ENCODE measurements around the gene ATP10B. TPM values are rescaled to one million over a fixed set of nuclear protein-coding genes. Genes with fewer than 3 reads are reported as not detected.

ATP10B gene
- total RNA-seq, 1 experiment from 2014 or later: not detected

DNA sequence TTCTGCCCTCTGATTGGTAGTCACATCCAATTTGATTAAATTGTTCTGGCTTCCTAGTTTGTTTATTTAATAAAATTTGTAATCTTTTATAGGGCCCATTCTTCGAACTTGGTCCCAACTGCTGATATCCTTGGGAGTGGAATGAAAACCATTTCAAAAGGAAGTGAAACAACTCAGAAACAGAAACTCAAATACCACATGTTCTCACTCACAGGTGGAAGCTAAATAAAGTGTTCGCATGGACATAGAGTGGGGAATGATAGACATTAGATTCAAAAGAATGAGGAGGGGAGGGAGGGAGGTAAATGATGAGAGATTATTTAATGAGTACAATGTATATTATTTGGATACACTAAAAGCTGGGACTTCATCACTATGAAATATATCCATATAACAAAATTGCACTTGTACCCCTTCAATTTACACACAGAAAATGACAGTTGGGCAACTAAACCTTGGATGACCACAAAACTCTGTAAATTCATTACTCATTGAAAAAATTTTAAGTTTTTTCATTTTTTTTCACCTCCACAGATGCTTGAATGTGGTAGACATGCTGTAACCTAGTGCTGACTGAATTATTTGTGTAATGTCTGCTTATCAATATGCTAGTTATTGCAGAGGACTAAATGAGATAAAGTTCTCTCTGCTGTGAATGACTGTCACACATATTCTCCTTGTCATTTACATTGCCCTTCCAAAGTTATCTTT, 16.0 kb downstream of the ATP10B start:
- H3K27me3 ChIP-seq (ENCODE audit: control insufficient read depth, insufficient read depth, low read length): no peaks in the 10 kb centered on the region
- intact Hi-C loops (cut with micrococcal nuclease; ENCODE audit: unreplicated experiment): no loop called here
- no peaks in the 10 kb centered on the region for H3K9me3 ChIP-seq (ENCODE audit: control insufficient read depth, insufficient read depth, low read depth, low read length)
- DNase-seq (ENCODE audit: low read depth, low spot score) (no peak), ATAC-seq (no peak)
- no peak overlapping the region for H3K4me3 ChIP-seq (ENCODE audit: low read depth in 2 of 2, low read length in 2 of 2)
- ChIA-PET CTCF (no interaction called here), POLR2A (no interaction called here)
- in situ Hi-C loops (cut with HindIII; ENCODE audit: low pct_unique_long_range_greater_than_20kb, low sequenced_read_pairs): no loop called here
- no peaks in the 10 kb centered on the region for H3K4me1 ChIP-seq (ENCODE audit: control insufficient read depth, insufficient read depth, low read length)
- BruUV-seq (replicated peaks): no TSS peak
- H3K36me3 ChIP-seq (ENCODE audit: control insufficient read depth, insufficient read depth, low read length): no peaks in the 10 kb centered on the region
- H3K27ac ChIP-seq (ENCODE audit: low read length): no peak overlapping the region
- TF ChIP-seq TCF7L2 (IDR thresholded peaks at IDR 0.05; ENCODE audit: low read depth, low read length): no peak
- TF ChIP-seq REST (IDR thresholded peaks at IDR 0.05; ENCODE audit: insufficient read depth in 1 of 2, low read depth in 2 of 2, low read length in 1 of 2): no peak
- no peak for TF ChIP-seq SIN3A (IDR thresholded peaks at IDR 0.05; ENCODE audit: borderline replicate concordance, insufficient read depth, low read depth, low read length)
- no peak for TF ChIP-seq CTCF (IDR thresholded peaks at IDR 0.05)
- no peak for TF ChIP-seq POLR2AphosphoS5 (IDR thresholded peaks at IDR 0.05; ENCODE audit: low read depth, low read length)

DNA sequence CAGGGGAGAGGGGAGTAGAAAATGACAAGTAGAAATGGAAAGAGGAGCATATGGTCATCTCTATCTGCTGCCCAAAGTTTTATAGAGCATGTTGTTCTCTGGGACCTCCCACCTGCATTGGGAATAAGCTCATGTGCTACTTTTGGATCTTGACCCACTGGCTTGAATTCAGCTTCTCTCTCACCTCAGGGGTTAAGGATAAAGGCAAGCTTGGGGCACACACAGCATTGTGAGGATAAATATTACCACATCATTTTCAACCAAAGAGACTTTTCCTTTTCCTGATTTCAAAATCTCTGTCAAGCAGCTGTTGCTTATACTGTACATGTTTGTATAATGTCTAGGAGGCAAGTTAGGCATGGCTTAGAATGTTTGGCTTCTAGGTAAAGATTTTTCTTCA, 16.6 kb downstream of the ATP10B start:
- ChIA-PET CTCF (no interaction called here), POLR2A (no interaction called here)
- Histone ChIP-seq H3K27ac (ENCODE audit: low read length) (no peak overlapping the region), H3K9me3 (ENCODE audit: control insufficient read depth, insufficient read depth, low read depth, low read length) (no peaks in the 10 kb centered on the region), H3K4me1 (ENCODE audit: control insufficient read depth, insufficient read depth, low read length) (no peaks in the 10 kb centered on the region), H3K36me3 (ENCODE audit: control insufficient read depth, insufficient read depth, low read length) (no peaks in the 10 kb centered on the region), H3K4me3 (ENCODE audit: low read depth in 2 of 2, low read length in 2 of 2) (no peak overlapping the region), H3K27me3 (ENCODE audit: control insufficient read depth, insufficient read depth, low read length) (no peaks in the 10 kb centered on the region)
- DNase-seq (ENCODE audit: low read depth, low spot score) (no peak), ATAC-seq (no peak)
- intact Hi-C loops (cut with micrococcal nuclease; ENCODE audit: unreplicated experiment) (no loop called here), in situ Hi-C loops (cut with HindIII; ENCODE audit: low pct_unique_long_range_greater_than_20kb, low sequenced_read_pairs) (no loop called here)
- BruUV-seq (replicated peaks): no TSS peak
- TF ChIP-seq REST (IDR thresholded peaks at IDR 0.05; ENCODE audit: insufficient read depth in 1 of 2, low read depth in 2 of 2, low read length in 1 of 2) (no peak), TCF7L2 (IDR thresholded peaks at IDR 0.05; ENCODE audit: low read depth, low read length) (no peak), SIN3A (IDR thresholded peaks at IDR 0.05; ENCODE audit: borderline replicate concordance, insufficient read depth, low read depth, low read length) (no peak), CTCF (IDR thresholded peaks at IDR 0.05) (no peak), POLR2AphosphoS5 (IDR thresholded peaks at IDR 0.05; ENCODE audit: low read depth, low read length) (no peak)
